HG02759 (cell line): ENCODE results near the gene LY6G6C.

Experiments
- ATAC-seq: cut with Tn5 transposase; IDR thresholded peaks from one replicate; pipeline ENCODE4 v1.9.1; 2021; ENCODE audit warnings: mild to moderate bottlenecking, moderate library complexity; ENCODE audit not compliant: unreplicated experiment

LY6G6C gene

GRCh38 chr6:31721351-31722020 is at the start of gene LY6G6C:
Gene LY6G6C (minus strand): TSS chr6:31721746. CDS start chr6:31721679, 67 bp downstream.
- no peak for ATAC-seq

GRCh38 chr6:31770860-31771259 is 49.3 kb upstream of the LY6G6C start:
- ATAC-seq, result no peak

GRCh38 chr6:31769684-31770371 is 48.3 kb upstream of the LY6G6C start:
- no peak for ATAC-seq

GRCh38 chr6:31768363-31769257 is 47.1 kb upstream of the LY6G6C start:
- ATAC-seq, result no peak

- no peak for ATAC-seq
Observed at GRCh38 chr6:31767096-31767645, 45.6 kb upstream of the LY6G6C start.

- no peak for ATAC-seq
Observed at GRCh38 chr6:31765910-31766794, 44.6 kb upstream of the LY6G6C start.

GRCh38 chr6:31765559-31765909 is 44.0 kb upstream of the LY6G6C start:
- ATAC-seq, result no peak

- ATAC-seq, result no peak
Observed at GRCh38 chr6:31764198-31764597, 42.7 kb upstream of the LY6G6C start.

- no peak for ATAC-seq
Observed at GRCh38 chr6:31763619-31763940, 42.0 kb upstream of the LY6G6C start.

- ATAC-seq, result no peak
Observed at GRCh38 chr6:31762878-31763618, 41.5 kb upstream of the LY6G6C start.

GRCh38 chr6:31762356-31762755 is 40.8 kb upstream of the LY6G6C start, which contains the start of gene SAPCD1:
Gene SAPCD1 (plus strand): TSS chr6:31762656. CDS start chr6:31763055, 399 bp downstream.
- ATAC-seq, result no peak

GRCh38 chr6:31761343-31761742 is 39.8 kb upstream of the LY6G6C start:
- no peak for ATAC-seq

- no peak for ATAC-seq
Observed at GRCh38 chr6:31760790-31761189, 39.2 kb upstream of the LY6G6C start.

- no peak for ATAC-seq
Observed at GRCh38 chr6:31758281-31758680, 36.7 kb upstream of the LY6G6C start.

GRCh38 chr6:31752739-31753319 is 31.3 kb upstream of the LY6G6C start:
- no peak for ATAC-seq

GRCh38 chr6:31750411-31751022 is 29.0 kb upstream of the LY6G6C start:
- ATAC-seq, result no peak

GRCh38 chr6:31749301-31750036 is 27.9 kb upstream of the LY6G6C start:
- ATAC-seq, result no peak

- ATAC-seq, result no peak
Observed at GRCh38 chr6:31744422-31744821, 22.9 kb upstream of the LY6G6C start.
